Measurements from ENCODE around the gene SHBG.

DNA sequence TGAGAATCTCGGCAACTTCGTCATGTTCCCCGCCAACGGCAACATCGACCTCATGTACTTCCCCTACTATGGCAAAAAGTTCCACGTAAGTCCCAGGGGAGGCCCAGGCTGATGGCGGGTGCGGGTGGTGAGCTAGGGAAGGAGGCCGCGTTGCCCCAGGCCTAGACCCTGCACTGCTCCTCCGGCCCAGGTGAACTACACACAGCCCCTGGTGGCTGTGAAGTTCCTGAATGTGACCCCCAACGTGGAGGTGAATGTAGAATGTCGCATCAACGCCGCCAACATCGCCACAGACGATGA, 25.6 kb downstream of the SHBG start:
- TF ChIP-seq, protein P1, sequence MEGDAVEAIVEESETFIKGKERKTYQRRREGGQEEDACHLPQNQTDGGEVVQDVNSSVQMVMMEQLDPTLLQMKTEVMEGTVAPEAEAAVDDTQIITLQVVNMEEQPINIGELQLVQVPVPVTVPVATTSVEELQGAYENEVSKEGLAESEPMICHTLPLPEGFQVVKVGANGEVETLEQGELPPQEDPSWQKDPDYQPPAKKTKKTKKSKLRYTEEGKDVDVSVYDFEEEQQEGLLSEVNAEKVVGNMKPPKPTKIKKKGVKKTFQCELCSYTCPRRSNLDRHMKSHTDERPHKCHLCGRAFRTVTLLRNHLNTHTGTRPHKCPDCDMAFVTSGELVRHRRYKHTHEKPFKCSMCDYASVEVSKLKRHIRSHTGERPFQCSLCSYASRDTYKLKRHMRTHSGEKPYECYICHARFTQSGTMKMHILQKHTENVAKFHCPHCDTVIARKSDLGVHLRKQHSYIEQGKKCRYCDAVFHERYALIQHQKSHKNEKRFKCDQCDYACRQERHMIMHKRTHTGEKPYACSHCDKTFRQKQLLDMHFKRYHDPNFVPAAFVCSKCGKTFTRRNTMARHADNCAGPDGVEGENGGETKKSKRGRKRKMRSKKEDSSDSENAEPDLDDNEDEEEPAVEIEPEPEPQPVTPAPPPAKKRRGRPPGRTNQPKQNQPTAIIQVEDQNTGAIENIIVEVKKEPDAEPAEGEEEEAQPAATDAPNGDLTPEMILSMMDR (IDR thresholded peaks at IDR 0.05; ENCODE audit: low read depth, low read length, poor library complexity, severe bottlenecking) = no peak
- no peak for TF ChIP-seq EZH2phosphoT487 (IDR thresholded peaks at IDR 0.05; ENCODE audit: borderline replicate concordance, low read length)

Data from DOHH2 (cell line).